GM18873 (cell line): Measurements from ENCODE around the gene CYP2C19.
"Not testable (repeated sequence)": the region's sequence is repeated elsewhere in the genome, so short reads cannot be mapped to it uniquely, and the experiment has no call there.

Experiments
- ATAC-seq: cut with Tn5 transposase; IDR thresholded peaks from one replicate; pipeline ENCODE4 v1.9.1; 2021; ENCODE audit warnings: mild to moderate bottlenecking, moderate library complexity, moderate number of reproducible peaks; ENCODE audit not compliant: unreplicated experiment, low FRiP score

Gene CYP2C19

DNA sequence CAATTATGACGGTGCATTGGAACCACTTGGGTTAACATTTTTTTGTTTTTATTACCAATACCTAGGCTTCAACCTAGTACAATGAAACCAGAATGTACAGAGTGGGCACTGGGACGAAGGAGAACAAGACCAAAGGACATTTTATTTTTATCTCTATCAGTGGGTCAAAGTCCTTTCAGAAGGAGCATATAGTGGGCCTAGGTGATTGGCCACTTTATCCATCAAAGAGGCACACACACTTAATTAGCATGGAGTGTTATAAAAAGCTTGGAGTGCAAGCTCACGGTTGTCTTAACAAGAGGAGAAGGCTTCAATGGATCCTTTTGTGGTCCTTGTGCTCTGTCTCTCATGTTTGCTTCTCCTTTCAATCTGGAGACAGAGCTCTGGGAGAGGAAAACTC lies at the start of gene CYP2C19:
Gene CYP2C19, plus strand, starts transcription at position 289 of the 400 bp plus-strand sequence. Its CDS starts 25 bp downstream, at position 314.
- ATAC-seq, result no peak

DNA sequence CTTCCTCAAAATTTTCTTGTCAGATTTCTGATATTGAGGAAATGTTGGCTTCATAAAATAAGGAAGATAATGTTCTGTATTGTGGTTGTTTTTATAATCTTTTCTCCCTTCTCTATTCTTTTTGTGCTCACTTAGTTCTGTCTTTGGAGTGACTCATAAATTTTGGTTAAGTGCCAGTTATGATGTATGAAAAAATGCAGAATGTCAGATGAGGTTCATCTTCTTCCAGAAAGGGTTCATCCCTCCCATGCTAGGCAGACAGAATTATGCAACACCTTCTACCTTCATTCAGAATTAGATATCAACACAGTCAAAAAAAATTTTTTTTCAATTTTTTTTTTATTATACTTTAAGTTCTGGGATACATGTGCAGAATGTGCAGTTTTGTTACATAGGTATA lies 36.6 kb upstream of the CYP2C19 start:
- ATAC-seq, result no peak

DNA sequence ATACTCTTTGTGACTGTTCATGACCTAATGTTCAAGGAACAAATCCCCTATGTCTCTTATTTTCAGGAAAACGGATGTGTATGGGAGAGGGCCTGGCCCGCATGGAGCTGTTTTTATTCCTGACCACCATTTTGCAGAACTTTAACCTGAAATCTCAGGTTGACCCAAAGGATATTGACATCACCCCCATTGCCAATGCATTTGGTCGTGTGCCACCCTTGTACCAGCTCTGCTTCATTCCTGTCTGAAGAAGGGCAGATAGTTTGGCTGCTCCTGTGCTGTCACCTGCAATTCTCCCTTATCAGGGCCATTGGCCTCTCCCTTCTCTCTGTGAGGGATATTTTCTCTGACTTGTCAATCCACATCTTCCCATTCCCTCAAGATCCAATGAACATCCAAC lies 27.3 kb upstream of the CYP2C19 start:
- ATAC-seq, result no peak

DNA sequence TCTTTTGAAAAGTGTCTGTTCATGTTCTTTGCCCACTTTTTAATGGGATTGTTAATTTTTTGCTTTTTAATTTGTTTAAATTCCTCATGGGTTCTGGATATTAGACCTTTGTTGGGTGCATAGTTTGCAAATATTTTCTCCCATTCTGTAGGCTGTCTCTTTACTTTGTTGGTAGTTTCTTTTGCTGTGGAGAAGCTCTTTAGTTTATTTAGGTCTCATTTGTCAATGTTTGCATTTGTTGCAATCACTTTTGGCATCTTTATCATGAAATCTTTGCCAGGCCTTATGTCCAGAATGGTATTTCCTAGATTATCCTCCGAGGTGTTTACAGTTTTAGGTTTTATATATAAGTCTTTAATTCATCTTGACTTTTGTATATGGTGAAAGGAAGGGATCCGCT lies 23.9 kb upstream of the CYP2C19 start:
- ATAC-seq, result no peak

DNA sequence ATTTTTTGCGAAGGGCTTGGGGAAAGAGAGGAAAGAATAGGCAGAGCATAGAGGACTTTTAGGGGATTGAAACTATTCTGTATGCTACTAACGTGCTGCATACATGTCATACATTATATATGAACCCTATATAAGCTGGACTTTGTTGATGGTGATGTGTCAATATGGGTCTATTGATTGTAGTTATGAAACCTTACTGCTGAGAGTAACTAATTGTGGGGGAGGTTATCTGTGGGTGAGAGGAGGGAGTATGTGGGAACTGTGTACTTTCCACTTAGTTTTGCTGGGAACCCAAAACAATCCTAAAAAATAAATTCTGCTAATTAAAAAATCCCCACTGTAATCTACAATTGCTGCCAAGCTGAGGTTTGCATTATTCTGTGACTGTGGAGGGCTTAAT lies 15.3 kb upstream of the CYP2C19 start:
- ATAC-seq, result no peak

DNA sequence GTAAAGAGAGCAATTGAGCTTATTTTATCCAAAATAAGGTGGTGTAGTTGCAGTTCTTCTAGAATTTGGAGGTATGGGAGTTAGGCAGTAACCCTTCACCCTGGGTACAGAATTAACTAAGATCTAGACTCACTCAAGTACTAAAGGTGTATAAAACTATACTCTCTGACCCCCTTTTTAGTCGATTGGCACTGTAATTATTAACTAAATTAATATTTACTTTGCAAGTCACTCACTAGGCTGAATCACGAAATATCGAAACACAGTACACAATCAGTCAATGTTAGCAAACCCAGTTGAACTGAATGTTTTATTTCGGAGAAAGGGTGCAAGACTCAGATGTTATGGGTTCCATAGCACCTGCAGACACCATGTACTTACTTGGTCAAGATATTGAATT lies 14.6 kb upstream of the CYP2C19 start:
- ATAC-seq, result no peak

DNA sequence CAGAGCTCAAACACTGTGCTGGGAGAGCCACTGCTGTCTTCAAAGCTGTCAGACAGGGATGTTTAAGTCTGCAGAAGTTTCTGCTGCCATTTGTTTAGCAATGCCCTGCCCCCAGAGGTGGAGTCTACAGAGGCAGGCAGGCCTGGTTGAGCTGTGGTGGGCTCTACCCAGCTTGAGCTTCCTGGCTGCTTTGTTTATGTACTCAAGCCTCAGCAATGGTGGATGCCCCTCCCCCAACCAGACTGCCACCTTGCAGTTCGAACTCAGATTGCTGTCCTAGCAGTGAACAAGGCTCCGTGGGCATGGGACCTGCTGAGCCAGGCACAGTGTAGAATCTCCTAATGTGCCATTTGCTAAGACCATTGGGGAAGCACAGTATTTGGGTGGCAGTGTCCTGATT lies 4.6 kb upstream of the CYP2C19 start:
- ATAC-seq, result no peak

DNA sequence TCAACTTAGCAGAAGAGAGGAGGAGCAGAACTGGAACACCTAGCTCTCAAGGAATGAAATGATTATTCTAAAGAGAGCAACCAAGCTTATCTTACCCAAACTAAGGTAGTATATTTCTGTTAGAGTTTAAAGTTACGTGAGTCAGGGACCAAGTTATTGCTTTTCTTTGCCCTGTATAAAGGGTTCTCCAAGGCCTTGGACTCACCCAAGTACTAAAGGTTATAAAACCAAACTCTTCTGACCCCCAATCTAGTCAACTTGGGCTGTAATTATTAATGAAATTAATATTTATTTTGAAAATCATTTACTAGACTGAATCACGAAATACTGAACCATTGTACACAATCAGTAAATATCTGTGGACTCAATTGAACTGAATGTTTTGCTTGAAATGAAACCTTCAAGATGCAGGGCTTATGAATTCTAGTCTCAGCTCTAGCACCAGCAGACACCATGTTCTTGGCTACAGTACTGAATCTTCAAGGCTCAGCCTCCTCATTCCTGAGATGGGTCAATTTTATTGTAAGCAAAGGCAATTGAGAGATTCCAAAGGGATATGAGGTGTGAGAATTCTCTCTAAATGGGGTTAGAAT lies 1.8 kb upstream of the CYP2C19 start:
- ATAC-seq, result no peak

DNA sequence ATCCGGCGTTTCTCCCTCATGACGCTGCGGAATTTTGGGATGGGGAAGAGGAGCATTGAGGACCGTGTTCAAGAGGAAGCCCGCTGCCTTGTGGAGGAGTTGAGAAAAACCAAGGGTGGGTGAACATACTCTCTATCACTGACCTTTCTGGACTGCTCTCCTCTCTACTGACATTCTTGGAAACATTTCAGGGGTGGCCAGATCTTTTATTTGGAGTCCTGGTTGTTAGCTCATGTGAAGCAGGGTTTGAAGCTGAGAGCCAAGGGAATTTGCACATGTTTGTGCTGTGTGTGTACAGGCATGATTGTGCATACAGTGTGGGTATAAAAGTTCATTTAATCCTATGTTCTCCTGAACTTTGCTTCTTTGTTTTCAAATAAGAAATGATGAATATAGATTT lies 12.9 kb downstream of the CYP2C19 start:
- ATAC-seq, result not testable (repeated sequence)

DNA sequence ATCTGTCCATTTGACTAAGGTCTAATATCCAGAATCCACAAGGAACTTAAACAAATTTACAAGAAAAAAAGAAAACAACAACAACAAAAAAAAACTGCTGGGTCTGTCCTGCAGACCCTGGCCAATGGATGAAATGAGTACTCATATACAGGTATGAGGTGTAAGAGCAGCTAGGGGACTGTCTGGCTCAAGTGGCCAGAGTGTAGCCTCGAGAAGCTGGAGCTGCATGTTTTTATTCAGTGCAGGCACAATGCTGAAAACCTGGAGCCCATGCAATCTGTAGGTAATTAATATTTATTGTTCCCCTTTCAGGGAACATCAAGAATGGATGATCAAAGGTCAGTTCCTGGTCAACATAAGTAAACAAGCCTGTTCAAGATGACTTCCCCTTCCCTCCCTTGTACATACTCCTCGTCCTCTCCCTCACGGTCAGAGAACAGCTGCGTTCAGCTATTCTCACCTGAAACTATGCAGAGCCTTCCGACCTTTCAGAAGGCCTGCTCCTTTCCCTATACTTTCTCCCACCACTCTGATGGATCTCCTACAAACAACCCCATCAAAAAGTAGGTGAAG lies 15.5 kb downstream of the CYP2C19 start:
- ATAC-seq, result no peak

DNA sequence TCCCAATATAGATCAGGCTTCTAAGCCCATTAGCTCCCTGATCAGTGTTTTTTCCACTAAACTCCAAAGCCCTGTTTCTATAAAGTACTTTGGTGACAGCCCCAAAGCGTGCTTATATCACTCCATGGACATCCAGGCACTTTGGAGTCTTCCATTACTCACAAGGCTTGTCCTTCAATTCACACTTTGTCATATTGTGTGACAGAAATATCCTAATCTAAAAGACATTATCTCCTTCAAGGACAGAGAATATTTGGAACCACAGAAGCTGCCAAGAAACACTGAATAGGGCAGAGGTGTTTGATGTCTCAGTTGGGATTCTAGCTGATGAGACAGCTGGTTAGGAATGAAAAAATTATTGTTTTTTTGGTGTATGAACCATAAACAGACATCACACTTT lies 18.4 kb downstream of the CYP2C19 start:
- ATAC-seq, result no peak

DNA sequence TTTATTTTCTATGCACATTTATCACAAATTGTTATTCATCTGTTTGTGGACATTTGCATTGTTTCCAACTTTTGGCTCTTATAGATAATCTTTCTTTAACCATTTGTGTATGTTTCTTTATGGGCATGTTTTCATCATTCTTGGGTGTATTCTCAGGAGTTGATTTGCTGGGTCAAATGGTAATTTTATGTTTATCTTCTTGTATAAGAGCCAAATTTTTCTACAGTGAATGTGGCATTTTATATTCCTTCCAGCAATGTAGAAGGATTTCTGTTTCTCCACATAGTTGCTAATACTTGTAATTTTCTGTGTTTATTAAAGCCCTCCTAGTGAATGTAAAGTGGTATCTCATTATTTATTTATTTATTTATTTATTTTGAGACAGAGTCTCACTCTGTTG lies 21.8 kb downstream of the CYP2C19 start:
- no peak for ATAC-seq

DNA sequence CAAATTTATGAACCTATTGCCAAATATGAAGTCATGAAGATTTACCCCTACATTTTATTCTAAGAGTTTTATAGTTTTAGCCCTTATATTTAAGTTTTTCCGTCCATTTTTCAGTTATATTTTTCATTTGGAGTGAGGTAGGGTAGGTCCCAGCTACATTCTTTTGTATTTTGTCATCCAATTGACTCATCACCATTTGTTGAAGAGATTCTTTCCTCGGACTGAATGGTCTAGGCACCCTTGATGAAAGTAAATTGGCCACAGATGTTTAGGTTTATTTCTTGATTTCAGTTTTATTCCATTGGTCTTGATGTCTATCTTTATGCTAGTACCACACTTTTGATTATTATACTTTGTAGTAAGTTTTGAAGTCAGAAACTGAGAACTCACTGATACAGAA lies 22.7 kb downstream of the CYP2C19 start:
- ATAC-seq, result no peak

DNA sequence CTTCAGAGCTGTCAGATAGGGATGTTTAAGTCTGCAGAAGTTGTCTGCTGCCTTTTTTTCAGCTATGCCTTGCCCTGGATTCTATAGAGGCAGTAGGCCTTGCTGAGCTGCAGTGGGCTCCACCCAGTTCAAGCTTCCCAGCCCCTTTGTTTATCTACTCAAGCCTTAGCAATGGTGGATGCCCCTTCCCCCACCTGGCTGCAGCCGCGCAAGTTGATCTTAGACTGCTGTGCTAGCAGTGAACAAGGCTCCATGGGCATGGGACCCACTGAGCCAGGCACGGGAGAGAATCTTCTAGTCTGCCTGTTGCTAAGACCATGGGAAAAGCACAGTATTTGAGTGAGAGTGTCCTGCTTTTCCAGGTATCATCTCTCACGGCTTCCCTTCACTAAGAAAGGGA lies 38.1 kb downstream of the CYP2C19 start:
- not testable (repeated sequence) for ATAC-seq

DNA sequence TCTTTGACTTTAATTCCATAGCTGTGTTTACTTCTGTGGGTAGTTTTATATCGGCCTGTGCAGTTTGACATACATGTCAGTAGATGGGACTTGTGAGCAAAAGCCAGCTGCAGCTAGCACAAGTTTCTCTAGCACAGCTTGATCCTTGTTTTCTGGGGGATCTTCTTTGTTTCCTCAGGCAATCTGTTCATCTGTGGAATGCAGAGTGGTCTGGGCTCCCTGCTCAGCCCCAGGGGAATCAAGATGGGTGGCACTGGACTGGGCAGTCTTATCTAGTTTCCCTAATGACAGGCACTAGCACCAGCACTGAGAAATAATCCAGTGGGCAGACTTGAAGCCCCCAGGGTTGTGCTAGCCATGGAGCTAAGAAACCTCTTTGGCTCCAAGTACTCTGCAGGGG lies 40.8 kb downstream of the CYP2C19 start:
- ATAC-seq, result no peak

DNA sequence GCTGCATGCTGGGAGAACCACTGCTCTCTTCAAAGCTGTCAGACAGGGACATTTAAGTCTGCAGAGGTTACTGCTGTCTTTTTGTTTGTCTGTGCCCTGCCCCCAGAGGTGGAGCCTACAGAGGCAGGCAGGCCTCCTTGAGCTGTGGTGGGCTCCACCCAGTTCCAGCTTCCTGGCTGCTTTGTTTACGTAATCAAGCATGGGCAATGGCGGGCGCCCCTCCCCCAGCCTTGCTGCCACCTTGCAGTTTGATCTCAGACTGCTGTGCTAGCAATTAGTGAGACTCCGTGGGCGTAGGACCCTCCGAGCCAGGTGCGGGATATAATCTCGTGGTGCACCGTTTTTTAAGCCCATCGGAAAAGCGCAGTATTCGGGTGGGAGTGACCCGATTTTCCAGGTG lies 67.5 kb downstream of the CYP2C19 start:
- ATAC-seq, result not testable (repeated sequence)

DNA sequence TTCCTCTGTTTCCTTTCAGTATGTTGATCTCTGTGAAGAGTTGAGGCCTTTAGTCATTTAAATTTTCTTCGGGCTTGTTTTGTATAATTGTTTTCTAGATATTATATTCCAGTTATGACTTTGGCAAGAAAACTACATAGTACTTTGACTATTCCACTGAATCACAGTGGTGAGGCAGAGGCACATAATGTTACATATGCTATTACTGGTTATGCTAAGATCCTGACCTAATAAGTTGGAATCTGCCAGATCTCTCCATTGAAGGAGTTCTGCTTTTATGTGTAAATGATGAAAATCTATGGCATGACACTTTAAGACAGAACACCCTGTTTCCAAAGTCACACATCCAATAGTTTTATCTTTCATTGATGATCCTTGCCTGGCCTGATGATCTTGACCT lies 83.7 kb downstream of the CYP2C19 start:
- ATAC-seq, result no peak

DNA sequence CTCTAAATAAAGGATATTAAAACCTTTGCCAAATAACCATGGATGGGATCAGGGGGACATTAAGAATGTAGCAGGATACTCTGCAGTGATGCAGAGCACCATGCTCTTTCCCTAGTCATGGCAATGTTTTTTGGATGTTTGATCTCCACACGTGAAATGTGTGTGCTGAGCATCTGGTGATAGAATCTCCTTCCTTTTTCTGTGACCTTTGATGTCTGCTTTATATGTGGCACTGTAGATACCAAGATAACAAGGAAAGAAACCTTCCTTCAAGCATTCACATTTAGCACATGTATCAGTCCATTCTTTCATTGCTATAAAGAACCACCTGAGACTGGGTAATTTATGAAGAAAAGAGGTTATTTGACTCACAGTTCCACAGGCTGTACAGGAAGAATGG lies 88.3 kb downstream of the CYP2C19 start:
- no peak for ATAC-seq

DNA sequence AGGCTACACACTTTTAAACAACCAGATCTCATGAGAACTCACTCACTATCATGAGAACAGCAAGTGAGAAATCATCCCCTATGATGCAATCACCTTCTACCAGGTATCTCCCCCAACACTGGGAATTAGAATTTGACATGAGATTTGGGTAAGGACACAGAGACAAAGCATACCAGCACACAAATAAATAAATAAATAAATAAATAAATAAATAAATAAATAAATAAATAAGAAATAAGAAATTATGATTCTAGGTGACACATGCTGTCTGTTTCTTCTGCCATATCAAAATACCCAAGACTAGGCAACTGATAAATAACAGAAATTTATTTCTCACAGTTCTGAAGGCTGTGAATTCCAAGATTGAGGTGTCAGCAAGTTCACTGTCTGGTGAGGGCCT lies 88.8 kb downstream of the CYP2C19 start:
- ATAC-seq, result no peak

DNA sequence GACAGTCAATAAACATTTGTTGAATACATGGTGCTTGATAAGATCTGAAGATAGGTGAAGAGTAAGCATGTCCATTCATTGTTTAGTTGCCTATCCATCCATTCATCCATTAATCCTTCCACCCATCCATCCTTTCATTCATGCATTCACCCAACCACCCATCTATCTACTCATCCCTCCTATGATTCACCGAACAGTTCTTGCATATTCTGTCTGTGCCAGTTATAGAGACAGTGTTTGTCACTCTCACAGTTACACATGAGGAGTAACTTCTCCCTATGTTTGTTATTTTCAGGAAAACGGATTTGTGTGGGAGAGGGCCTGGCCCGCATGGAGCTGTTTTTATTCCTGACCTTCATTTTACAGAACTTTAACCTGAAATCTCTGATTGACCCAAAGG lies 90.0 kb downstream of the CYP2C19 start:
- no peak for ATAC-seq

DNA sequence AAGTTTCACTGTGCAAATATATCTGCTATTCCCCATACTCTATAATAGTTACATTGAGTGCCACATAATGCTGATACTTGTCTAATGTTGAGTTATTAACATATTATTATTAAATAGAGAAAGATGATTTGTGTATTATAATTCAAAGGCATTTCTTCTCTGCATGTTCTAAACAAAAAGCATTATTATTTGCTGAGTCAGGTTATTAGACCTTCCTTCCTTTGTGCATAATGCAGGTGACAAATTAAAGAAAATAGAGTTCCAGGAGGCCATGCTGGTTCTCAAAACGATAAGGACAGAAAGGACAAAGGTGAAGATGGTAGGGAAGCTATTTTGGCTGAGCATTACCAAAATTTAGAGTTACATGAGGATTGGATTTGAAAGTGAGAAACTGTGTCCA lies 90.6 kb downstream of the CYP2C19 start:
- no peak for ATAC-seq

DNA sequence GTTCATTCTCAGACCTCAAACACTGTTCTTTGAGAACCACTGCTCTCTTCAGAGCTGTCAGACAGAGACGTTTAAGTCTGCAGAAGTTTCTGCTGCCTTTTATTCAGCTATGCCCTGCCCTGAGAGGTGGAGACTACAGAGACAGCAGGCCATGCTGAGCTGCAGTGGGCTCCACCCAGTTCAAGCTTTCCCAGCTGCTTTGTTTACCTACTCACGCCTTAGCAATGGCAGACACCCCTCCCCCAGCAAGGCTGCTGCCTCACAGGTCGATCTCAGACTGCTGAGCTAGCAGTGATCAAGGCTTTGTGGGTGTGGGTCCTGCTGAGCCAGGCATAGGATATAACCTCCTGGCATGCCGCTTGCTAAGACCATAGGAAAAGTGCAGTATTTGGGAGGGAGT lies 95.5 kb downstream of the CYP2C19 start:
- ATAC-seq, result no peak

DNA sequence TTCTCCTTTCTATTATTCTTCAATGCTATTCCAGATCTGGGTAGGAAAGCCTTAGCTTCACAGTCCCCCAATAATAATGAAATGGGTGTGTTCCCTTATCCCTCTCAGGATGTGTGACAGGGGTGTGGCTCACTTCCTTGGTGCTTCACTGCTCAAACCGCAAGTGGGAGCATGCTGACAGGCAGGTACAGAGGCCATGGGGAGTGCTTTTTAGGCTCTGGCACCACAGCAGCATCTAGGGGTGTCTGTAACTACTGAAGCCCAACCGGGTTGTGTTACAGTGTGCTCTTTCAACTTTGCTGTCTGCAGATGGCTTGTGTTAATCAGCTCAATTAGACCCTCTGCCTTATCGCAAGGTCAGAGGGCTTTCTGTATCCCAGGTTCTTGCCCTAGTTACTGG lies 96.6 kb downstream of the CYP2C19 start:
- ATAC-seq, result no peak
